Fibroblast of peridontal ligament (primary cell): ENCODE results near the gene LMAN1.

Experiments
- DNase-seq: peaks from one replicate; pipeline ENCODE4 v3.0.0-alpha.2; 2010; ENCODE audit errors: extremely low read depth

LMAN1 gene

GRCh38 chr18:59303656-59304195 lies 55.3 kb downstream of the LMAN1 start:
- DNase-seq = no peak

DNA sequence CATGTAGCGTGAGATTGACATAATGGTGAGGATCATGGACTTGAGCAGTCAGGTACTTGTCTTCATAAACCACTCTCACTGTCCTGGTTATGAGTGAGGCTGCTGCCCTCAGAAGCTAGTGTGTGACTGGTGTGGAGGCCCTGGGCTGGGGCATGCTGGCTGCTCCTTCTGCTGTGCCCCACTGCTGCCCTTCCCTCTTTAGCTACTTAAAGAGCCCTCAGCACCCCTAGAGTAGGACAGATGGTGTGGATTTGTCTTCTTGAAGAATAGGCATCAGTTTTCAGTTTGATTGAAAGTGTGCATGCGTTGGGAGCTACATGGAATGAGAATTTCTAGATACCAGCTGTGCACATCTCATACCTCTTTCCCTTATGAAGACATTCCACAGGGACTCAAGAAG lies 56.1 kb downstream of the LMAN1 start:
- DNase-seq = no peak

GRCh38 chr18:59301929-59302328 lies 57.1 kb downstream of the LMAN1 start:
- DNase-seq = no peak

DNA sequence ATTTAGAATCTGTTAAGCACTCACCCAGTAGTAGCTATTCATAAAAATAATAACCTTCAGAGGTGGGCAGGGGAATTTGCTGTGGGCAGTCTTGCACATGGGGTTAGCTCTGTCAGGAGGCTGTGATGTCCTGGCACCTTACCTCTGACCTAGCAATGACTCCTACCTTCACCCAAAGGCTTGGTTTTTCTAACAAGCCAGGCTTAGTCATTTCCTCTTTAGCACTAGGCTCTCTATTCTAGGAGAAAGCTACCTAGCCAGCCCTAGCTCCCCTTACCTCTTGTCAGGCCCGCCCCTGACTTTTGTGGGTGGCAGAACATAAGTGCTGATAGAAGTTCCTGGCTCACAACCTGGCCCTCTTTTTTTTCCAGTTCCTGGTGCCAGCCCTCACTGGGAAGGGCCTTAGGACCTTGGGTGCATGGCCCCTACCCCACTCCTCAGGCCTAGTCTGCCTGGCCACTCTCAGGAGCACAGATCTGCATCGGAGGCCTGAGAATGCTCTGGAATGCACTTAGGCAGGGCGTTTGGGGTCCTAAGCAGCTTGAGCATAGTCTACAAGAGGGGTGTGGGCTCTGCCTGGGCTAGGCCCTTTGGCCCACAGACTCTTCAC lies 58.3 kb downstream of the LMAN1 start:
- DNase-seq = no peak

DNA sequence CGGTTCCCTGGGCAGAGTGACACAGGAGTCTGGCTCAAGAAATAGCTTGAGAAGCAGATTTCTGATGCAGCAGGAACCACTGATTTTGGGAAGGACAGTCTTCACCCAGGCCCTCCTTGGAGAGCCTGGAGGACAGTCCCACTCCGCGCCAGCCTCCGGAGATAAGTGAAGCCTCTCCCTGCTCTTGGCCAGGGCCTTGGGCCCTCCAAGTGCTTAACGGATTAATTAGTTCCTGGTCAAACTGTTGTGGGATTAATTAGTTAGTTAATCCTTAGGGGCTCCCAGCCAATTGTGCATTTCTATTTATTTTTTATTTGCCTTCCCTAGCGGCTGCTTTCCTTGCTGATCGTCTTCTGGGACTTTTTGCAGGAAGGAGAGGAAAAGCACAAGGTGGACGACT lies 60.2 kb downstream of the LMAN1 start:
- no peak for DNase-seq

DNA sequence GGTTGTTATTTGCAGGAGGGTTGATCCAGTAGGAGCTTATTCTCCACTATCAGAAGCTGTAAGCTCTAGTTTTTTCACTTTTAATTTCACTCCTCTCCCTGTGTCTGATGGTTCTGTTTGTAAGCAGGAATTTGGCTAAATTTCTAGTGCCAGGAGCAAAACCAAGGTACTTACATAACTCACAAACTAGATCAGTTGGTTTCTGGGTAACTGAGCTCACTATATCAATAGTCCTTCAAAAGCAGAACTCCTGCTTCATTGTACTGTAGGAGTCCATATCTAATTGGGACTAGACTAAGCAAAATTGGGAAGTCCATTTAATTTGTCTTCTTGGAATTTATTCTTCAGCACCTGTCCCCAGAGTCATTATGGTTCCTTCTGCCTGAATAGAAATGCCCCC lies 65.7 kb downstream of the LMAN1 start:
- DNase-seq = no peak

- DNase-seq = no peak
Measured at GRCh38 chr18:59286341-59286740, 72.7 kb downstream of the LMAN1 start.

GRCh38 chr18:59282341-59282740 lies 76.7 kb downstream of the LMAN1 start:
- DNase-seq = no peak

GRCh38 chr18:59279722-59280121 lies 79.3 kb downstream of the LMAN1 start:
- DNase-seq = no peak

- no peak for DNase-seq
Measured at GRCh38 chr18:59279193-59279592, 79.9 kb downstream of the LMAN1 start.

DNA sequence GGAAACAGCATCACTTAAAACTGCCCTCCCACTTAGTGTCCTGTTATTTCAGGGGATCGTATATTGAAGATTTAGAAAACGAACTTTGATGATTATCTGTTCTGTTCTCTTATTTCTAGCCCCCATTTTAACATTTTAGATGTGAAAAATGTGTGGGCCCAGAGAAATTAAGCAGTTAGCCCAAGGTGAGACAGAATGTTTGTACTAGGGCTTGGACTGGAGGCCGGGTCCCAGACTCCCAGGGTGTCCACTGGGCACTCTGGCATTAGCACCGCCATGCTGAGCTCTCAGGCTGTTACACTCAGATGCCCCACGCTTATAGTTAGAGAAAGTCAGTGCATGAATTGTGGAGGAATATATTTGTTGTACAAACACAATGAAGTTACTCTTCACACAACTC lies 80.3 kb downstream of the LMAN1 start:
- DNase-seq = no peak
